Measurements from ENCODE around the gene BCHE. TPM values are rescaled to one million over a fixed set of nuclear protein-coding genes. Genes with fewer than 3 reads are reported as not detected.
A peak's percentile ranks its signal among the peaks of the same experiment; 100 is the strongest.

BCHE gene
- total and polyA plus RNA-seq, 2 of the 13 experiments (the other 11 are each of a cell fraction or from before 2014, with no cell fraction given), result not detected

GRCh38 chr3:165783383-165783782 is 53.8 kb downstream of the BCHE start:
- ChIA-PET CTCF (ENCODE audit: low intra/inter-chr PET ratio, low total read pairs) (no interaction called here), POLR2A (no interaction called here)
- Histone ChIP-seq H3K4me2 (ENCODE audit: low read depth, low read length) (no peak overlapping the region), H3K9me3 (ENCODE audit: low read length) (no peaks in the 10 kb centered on the region), H3K4me1 (ENCODE audit: insufficient read depth, low read length) (peaks cover 25% of the 10 kb centered on the region), H3K79me2 (ENCODE audit: insufficient read depth, low read length) (no peaks in the 10 kb centered on the region), H4K20me1 (ENCODE audit: insufficient read depth, low read length) (no peaks in the 10 kb centered on the region), H3K9ac (ENCODE audit: insufficient read depth, low read depth, low read length) (no peak overlapping the region), H3K27me3 (ENCODE audit: control insufficient read depth in 1 of 2, insufficient read depth in 2 of 2, low read length in 2 of 2) (no peaks in the 10 kb centered on the region), H2AFZ (ENCODE audit: low read length) (no peak overlapping the region), H3K4me3 (replicated peaks in 1 of 3; ENCODE audit: insufficient read depth in 1 of 3, low read depth in 2 of 3, low read length in 3 of 3) (no peak overlapping the region), H3K36me3 (replicated peaks in 1 of 2; ENCODE audit: control insufficient read depth in 1 of 2, insufficient read depth in 2 of 2, low read length in 2 of 2) (no peaks in the 10 kb centered on the region), H3K27ac (ENCODE audit: extremely low read length, insufficient read depth, low read length) (peak overlapping the region; percentile 36)
- 3% methylated on average over 1 of the region's 1 CpG for WGBS (ENCODE audit: low lambda C conversion rate)
- DNase-seq (ENCODE audit: low spot score) (peak; percentile 58), FAIRE-seq (no peak), ATAC-seq (peak; percentile 87)
- in situ Hi-C loops (cut with HindIII; ENCODE audit: extremely low pct_ligation_motif_present, low pct_unique_long_range_greater_than_20kb), result no loop called here
- no TSS peak for BruUV-seq (replicated peaks)
- intact Hi-C loops (cut with micrococcal nuclease; ENCODE audit: unreplicated experiment), result no loop called here
- TF ChIP-seq HMG20A (CRISPR knock-in tag; IDR thresholded peaks at IDR 0.05; ENCODE audit: borderline replicate concordance), result peak; percentile 50; the same call in 1 of the 2 replicates
- TF ChIP-seq FOXP1 (IDR thresholded peaks at IDR 0.05), result no peak
- peak; percentile 16; the same call in 1 of the 2 replicates for TF ChIP-seq FOXP1 (CRISPR knock-in tag; IDR thresholded peaks at IDR 0.05)
- TF ChIP-seq, protein P1, sequence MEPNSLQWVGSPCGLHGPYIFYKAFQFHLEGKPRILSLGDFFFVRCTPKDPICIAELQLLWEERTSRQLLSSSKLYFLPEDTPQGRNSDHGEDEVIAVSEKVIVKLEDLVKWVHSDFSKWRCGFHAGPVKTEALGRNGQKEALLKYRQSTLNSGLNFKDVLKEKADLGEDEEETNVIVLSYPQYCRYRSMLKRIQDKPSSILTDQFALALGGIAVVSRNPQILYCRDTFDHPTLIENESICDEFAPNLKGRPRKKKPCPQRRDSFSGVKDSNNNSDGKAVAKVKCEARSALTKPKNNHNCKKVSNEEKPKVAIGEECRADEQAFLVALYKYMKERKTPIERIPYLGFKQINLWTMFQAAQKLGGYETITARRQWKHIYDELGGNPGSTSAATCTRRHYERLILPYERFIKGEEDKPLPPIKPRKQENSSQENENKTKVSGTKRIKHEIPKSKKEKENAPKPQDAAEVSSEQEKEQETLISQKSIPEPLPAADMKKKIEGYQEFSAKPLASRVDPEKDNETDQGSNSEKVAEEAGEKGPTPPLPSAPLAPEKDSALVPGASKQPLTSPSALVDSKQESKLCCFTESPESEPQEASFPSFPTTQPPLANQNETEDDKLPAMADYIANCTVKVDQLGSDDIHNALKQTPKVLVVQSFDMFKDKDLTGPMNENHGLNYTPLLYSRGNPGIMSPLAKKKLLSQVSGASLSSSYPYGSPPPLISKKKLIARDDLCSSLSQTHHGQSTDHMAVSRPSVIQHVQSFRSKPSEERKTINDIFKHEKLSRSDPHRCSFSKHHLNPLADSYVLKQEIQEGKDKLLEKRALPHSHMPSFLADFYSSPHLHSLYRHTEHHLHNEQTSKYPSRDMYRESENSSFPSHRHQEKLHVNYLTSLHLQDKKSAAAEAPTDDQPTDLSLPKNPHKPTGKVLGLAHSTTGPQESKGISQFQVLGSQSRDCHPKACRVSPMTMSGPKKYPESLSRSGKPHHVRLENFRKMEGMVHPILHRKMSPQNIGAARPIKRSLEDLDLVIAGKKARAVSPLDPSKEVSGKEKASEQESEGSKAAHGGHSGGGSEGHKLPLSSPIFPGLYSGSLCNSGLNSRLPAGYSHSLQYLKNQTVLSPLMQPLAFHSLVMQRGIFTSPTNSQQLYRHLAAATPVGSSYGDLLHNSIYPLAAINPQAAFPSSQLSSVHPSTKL (CRISPR knock-in tag; IDR thresholded peaks at IDR 0.05), result peak; percentile 82
- no peak for TF ChIP-seq STAT6 (CRISPR knock-in tag; IDR thresholded peaks at IDR 0.05; ENCODE audit: borderline replicate concordance)
- TF ChIP-seq, protein P2, sequence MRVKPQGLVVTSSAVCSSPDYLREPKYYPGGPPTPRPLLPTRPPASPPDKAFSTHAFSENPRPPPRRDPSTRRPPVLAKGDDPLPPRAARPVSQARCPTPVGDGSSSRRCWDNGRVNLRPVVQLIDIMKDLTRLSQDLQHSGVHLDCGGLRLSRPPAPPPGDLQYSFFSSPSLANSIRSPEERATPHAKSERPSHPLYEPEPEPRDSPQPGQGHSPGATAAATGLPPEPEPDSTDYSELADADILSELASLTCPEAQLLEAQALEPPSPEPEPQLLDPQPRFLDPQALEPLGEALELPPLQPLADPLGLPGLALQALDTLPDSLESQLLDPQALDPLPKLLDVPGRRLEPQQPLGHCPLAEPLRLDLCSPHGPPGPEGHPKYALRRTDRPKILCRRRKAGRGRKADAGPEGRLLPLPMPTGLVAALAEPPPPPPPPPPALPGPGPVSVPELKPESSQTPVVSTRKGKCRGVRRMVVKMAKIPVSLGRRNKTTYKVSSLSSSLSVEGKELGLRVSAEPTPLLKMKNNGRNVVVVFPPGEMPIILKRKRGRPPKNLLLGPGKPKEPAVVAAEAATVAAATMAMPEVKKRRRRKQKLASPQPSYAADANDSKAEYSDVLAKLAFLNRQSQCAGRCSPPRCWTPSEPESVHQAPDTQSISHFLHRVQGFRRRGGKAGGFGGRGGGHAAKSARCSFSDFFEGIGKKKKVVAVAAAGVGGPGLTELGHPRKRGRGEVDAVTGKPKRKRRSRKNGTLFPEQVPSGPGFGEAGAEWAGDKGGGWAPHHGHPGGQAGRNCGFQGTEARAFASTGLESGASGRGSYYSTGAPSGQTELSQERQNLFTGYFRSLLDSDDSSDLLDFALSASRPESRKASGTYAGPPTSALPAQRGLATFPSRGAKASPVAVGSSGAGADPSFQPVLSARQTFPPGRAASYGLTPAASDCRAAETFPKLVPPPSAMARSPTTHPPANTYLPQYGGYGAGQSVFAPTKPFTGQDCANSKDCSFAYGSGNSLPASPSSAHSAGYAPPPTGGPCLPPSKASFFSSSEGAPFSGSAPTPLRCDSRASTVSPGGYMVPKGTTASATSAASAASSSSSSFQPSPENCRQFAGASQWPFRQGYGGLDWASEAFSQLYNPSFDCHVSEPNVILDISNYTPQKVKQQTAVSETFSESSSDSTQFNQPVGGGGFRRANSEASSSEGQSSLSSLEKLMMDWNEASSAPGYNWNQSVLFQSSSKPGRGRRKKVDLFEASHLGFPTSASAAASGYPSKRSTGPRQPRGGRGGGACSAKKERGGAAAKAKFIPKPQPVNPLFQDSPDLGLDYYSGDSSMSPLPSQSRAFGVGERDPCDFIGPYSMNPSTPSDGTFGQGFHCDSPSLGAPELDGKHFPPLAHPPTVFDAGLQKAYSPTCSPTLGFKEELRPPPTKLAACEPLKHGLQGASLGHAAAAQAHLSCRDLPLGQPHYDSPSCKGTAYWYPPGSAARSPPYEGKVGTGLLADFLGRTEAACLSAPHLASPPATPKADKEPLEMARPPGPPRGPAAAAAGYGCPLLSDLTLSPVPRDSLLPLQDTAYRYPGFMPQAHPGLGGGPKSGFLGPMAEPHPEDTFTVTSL (CRISPR knock-in tag; IDR thresholded peaks at IDR 0.05; ENCODE audit: borderline replicate concordance), result peak; percentile 91; the same call in 1 of the 2 replicates
- TF ChIP-seq FOXM1 (CRISPR knock-in tag; IDR thresholded peaks at IDR 0.05), result no peak
- no peak for TF ChIP-seq EEA1 (CRISPR knock-in tag; IDR thresholded peaks at IDR 0.05; ENCODE audit: borderline replicate concordance)
- peak in 1 of 2 experiments; percentile 73; a peak in 2 of 4 replicates for TF ChIP-seq EP300 (IDR thresholded peaks at IDR 0.05; ENCODE audit: low read depth in 2 of 2, low read length in 2 of 2)
- TF ChIP-seq EP300 (CRISPR knock-in tag; IDR thresholded peaks at IDR 0.05; ENCODE audit: borderline replicate concordance), result no peak
- TF ChIP-seq CREM (IDR thresholded peaks at IDR 0.05), result peak; percentile 31; the same call in 1 of the 2 replicates
- TF ChIP-seq CREM (CRISPR knock-in tag; IDR thresholded peaks at IDR 0.05), result no peak
- TF ChIP-seq SMAD3 (CRISPR knock-in tag; IDR thresholded peaks at IDR 0.05), result peak; percentile 35; the same call in 1 of the 2 replicates
- TF ChIP-seq NFATC3 (CRISPR knock-in tag; IDR thresholded peaks at IDR 0.05), result no peak
